Fibroblast of the aortic adventitia (primary cell): ENCODE results near the gene KRT32. TPM values are rescaled to one million over a fixed set of nuclear protein-coding genes. Genes with fewer than 3 reads are reported as not detected.

Experiments
- DNase-seq: peaks from one replicate; pipeline ENCODE4 v3.0.0-alpha.2; 2010; ENCODE audit warnings: low read depth
- H3K4me3 ChIP-seq: 2 replicates; pipeline ENCODE4 v1.5.1; 2011; ENCODE audit warnings: low read depth, mild to moderate bottlenecking, control low read depth, low read length, moderate library complexity
- total RNA-seq: library from RNA; depleted of rRNA; stranded (reverse); fragments of >200 nt; gene quantifications from 2 replicates; pipeline ENCODE4 v1.2.3, GENCODE V29; 2012; ENCODE audit warnings: low replicate concordance
- TF ChIP-seq, protein P1 (sequence below): IDR thresholded peaks from 2 replicates; pipeline ENCODE4 v1.5.1; 2011; ENCODE audit warnings: mild to moderate bottlenecking, low read length, control low read depth, inconsistent platforms; ENCODE audit not compliant: insufficient read depth

KRT32 gene
- total RNA-seq, 1 donor = 0.09 TPM

DNA sequence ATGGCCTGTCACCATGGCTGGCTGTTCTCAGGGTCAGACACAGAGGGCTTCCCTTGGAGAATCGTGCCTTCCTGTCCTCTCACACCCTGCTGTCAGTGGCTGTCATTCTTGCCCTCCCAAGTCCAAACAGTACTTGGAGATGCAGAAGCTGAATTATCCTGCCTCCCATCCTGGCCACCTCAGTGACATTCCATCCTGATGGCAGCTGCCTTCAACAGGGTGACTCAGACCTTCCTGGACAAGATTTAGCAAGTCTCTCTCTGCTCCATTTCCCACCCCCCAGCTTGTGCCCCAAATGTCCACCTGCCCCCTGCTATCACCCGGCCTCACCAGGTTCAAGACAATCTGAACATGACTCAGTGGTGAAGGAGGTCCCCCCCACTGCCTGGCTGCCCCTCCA, 27.3 kb upstream of the KRT32 start:
- TF ChIP-seq, protein P1, sequence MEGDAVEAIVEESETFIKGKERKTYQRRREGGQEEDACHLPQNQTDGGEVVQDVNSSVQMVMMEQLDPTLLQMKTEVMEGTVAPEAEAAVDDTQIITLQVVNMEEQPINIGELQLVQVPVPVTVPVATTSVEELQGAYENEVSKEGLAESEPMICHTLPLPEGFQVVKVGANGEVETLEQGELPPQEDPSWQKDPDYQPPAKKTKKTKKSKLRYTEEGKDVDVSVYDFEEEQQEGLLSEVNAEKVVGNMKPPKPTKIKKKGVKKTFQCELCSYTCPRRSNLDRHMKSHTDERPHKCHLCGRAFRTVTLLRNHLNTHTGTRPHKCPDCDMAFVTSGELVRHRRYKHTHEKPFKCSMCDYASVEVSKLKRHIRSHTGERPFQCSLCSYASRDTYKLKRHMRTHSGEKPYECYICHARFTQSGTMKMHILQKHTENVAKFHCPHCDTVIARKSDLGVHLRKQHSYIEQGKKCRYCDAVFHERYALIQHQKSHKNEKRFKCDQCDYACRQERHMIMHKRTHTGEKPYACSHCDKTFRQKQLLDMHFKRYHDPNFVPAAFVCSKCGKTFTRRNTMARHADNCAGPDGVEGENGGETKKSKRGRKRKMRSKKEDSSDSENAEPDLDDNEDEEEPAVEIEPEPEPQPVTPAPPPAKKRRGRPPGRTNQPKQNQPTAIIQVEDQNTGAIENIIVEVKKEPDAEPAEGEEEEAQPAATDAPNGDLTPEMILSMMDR = no peak
- peak; percentile 22 for DNase-seq
- no peak overlapping the region for H3K4me3 ChIP-seq

GRCh38 chr17:41492771-41493170, 25.6 kb upstream of the KRT32 start:
- TF ChIP-seq, protein P1 = no peak
- no peak overlapping the region for H3K4me3 ChIP-seq
- DNase-seq = peak; percentile 59

DNA sequence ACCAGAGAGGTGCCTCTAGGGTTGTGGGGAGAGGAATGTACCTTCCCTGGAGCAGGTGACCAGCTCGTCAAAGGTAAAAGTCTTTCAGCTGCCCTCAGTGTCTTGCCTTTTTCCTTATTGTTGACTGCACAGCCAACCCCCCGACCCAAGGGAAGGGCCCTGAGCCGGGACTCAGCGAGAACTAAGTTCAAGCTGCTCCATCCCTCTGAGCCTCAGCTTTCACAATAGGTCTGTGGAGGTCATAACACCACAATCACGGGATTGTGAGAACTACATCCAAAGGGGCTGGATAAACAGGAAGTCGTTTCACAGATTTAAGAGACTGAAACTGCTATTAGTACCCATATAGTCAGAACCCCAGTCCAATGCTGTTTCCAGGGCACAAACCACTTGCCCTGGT, 25.2 kb upstream of the KRT32 start:
- DNase-seq = peak; percentile 17
- H3K4me3 ChIP-seq = no peak overlapping the region
- TF ChIP-seq, protein P1 = no peak

DNA sequence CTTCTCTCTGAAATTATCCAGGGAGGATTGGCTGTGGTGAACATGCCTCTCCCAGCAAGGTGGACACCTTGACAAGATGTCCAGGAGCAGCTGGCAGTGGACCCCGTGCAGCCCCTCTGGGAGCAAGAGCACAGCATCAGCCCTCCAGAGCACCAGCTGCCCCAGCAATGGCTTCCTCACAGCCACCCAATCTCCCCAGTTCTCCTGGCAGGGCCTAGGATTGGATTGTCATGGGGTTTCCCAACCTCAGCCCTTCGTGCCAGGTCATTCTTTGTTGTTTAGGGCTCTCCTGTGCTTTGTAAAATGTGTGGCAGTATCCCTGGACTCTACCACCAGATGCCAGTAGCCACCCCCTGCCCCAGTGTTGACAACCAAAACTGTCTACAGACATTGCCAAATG, 24.3 kb upstream of the KRT32 start:
- H3K4me3 ChIP-seq = no peak overlapping the region
- no peak for DNase-seq
- TF ChIP-seq, protein P1 = no peak

DNA sequence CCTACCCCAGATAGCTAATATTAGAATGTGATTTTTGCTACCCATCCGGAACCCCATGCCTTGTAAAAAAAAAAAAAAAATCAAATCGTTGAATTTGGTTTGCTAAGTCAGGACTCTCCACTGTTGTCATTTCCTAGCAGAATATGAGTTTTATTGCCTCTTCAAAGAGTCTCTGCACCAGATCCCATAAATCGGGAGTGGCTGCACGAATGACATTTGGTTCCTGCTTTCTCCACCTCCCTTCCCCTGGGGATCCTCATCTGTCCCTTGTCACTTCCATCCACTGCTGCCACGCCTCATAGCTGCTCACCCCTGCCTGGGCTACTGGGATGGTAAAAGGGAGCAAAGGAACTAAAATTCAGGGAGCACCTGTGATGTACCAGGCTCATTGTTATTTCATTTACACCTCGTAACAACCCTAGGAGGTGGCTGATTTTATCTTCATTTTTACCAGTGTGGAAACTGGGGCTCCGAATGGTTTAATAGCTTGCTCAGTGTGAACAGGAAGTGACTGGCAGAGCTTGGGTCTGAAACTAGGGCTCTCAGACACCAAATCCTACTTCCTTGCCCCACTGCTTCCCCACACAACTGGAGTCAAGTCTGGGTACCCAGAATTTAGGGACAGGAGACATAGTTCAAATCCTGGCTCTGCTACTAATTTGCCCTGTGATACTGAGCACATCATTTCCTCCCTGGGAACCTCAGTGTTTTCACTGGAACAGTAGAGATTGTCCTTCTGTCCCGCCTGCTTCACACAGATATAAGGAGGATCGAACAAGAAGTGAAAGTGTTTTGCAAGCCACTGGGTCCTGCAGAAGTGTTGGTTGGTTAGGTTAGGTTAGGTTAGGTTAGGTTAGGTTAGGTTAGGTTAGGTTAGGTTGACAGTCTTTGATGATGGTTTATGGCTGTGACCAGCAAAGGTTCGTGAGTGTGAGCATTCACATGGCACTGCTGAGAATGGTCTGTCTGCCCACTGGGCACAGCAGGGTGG, 23.1 kb upstream of the KRT32 start:
- no peak overlapping the region for H3K4me3 ChIP-seq
- no peak for DNase-seq
- TF ChIP-seq, protein P1 = no peak

GRCh38 chr17:41489531-41489930, 22.3 kb upstream of the KRT32 start, which contains the start of gene KRT36:
Gene KRT36 (minus strand): TSS chr17:41489910. CDS start chr17:41489864, 46 bp downstream.
- TF ChIP-seq, protein P1 = no peak
- DNase-seq = no peak
- H3K4me3 ChIP-seq = no peak within 1 kb of the TSS
